SK-N-SH (cell line): ENCODE results near the gene THPO.

Source experiments
- EZH2phosphoT487 ChIP-seq: fragments of 200-600 bp; sonication (generic); IDR thresholded peaks from 2 replicates; pipeline ENCODE4 v1.6.1; 2017; ENCODE audit warnings: low read depth, mixed run types, mild to moderate bottlenecking, antibody characterized with exemption, moderate library complexity, borderline replicate concordance
- FOXM1 ChIP-seq: IDR thresholded peaks from 2 replicates; pipeline ENCODE4 v1.4.0; 2012; ENCODE audit warnings: low read depth, mild to moderate bottlenecking
- GATA2 ChIP-seq: sonication (generic); formaldehyde crosslinking; IDR thresholded peaks from 2 replicates; pipeline ENCODE4 v1.5.0; 2020; ENCODE audit warnings: mild to moderate bottlenecking, missing genetic modification reagents
- POLR2AphosphoS5 ChIP-seq: IDR thresholded peaks from 2 replicates; pipeline ENCODE4 v1.6.1; 2012; ENCODE audit warnings: low read depth, low read length
- RAD21 ChIP-seq: IDR thresholded peaks from 2 replicates; pipeline ENCODE4 v1.6.1; 2012; ENCODE audit warnings: mild to moderate bottlenecking, low read length
- SIN3A ChIP-seq: IDR thresholded peaks from 2 replicates; pipeline ENCODE4 v1.6.1; 2012; ENCODE audit warnings: low read depth, mild to moderate bottlenecking, low read length, moderate library complexity, borderline replicate concordance
- TAF1 ChIP-seq: IDR thresholded peaks from 2 replicates; pipeline ENCODE4 v1.6.1; 2012; ENCODE audit warnings: low read depth, mild to moderate bottlenecking, low read length, moderate library complexity, borderline replicate concordance
- YY1 ChIP-seq: IDR thresholded peaks from 2 replicates; pipeline ENCODE4 v1.4.0; 2012; ENCODE audit warnings: low read depth, mild to moderate bottlenecking
- TF ChIP-seq, protein P1 (sequence below): fragments of 200-600 bp; sonication (generic); IDR thresholded peaks from 2 replicates; pipeline ENCODE4 v1.6.1; 2017; ENCODE audit warnings: antibody characterized with exemption, mild to moderate bottlenecking, moderate library complexity
- TF ChIP-seq, protein P2 (sequence below): IDR thresholded peaks from 2 replicates; pipeline ENCODE4 v1.6.1; 2012; ENCODE audit warnings: mild to moderate bottlenecking, low read depth, low read length, moderate library complexity

DNA sequence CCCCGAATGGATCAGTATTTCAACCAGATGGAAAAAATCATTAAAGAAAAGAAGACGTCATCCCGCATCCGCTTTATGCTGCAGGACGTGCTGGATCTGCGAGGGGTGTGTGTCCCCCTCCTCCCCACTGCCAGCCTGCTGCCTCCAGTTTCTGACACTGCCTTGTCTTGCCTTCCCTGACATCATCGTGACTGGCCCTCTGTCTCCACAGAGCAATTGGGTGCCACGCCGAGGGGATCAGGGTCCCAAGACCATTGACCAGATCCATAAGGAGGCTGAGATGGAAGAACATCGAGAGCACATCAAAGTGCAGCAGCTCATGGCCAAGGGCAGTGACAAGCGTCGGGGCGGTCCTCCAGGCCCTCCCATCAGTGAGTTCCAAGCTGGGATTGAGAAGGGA, 52.7 kb downstream of the THPO start:
- TF ChIP-seq, protein P1, sequence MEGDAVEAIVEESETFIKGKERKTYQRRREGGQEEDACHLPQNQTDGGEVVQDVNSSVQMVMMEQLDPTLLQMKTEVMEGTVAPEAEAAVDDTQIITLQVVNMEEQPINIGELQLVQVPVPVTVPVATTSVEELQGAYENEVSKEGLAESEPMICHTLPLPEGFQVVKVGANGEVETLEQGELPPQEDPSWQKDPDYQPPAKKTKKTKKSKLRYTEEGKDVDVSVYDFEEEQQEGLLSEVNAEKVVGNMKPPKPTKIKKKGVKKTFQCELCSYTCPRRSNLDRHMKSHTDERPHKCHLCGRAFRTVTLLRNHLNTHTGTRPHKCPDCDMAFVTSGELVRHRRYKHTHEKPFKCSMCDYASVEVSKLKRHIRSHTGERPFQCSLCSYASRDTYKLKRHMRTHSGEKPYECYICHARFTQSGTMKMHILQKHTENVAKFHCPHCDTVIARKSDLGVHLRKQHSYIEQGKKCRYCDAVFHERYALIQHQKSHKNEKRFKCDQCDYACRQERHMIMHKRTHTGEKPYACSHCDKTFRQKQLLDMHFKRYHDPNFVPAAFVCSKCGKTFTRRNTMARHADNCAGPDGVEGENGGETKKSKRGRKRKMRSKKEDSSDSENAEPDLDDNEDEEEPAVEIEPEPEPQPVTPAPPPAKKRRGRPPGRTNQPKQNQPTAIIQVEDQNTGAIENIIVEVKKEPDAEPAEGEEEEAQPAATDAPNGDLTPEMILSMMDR: no peak
- no peak for TF ChIP-seq SIN3A
- TF ChIP-seq, protein P2, sequence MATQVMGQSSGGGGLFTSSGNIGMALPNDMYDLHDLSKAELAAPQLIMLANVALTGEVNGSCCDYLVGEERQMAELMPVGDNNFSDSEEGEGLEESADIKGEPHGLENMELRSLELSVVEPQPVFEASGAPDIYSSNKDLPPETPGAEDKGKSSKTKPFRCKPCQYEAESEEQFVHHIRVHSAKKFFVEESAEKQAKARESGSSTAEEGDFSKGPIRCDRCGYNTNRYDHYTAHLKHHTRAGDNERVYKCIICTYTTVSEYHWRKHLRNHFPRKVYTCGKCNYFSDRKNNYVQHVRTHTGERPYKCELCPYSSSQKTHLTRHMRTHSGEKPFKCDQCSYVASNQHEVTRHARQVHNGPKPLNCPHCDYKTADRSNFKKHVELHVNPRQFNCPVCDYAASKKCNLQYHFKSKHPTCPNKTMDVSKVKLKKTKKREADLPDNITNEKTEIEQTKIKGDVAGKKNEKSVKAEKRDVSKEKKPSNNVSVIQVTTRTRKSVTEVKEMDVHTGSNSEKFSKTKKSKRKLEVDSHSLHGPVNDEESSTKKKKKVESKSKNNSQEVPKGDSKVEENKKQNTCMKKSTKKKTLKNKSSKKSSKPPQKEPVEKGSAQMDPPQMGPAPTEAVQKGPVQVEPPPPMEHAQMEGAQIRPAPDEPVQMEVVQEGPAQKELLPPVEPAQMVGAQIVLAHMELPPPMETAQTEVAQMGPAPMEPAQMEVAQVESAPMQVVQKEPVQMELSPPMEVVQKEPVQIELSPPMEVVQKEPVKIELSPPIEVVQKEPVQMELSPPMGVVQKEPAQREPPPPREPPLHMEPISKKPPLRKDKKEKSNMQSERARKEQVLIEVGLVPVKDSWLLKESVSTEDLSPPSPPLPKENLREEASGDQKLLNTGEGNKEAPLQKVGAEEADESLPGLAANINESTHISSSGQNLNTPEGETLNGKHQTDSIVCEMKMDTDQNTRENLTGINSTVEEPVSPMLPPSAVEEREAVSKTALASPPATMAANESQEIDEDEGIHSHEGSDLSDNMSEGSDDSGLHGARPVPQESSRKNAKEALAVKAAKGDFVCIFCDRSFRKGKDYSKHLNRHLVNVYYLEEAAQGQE: no peak
- no peak for TF ChIP-seq FOXM1
- no peak for TF ChIP-seq YY1
- no peak for TF ChIP-seq EZH2phosphoT487
- TF ChIP-seq RAD21: no peak
- no peak for TF ChIP-seq TAF1
- no peak for TF ChIP-seq POLR2AphosphoS5
- no peak for TF ChIP-seq GATA2 (CRISPR knock-in tag)
